HepG2 (cell line): ENCODE measurements around the gene TRMT112. TPM values are rescaled to one million over a fixed set of nuclear protein-coding genes. Genes with fewer than 3 reads are reported as not detected.

Experiments used
- ARID2 ChIP-seq: sonication (generic); formaldehyde crosslinking; IDR thresholded peaks from 2 replicates; pipeline ENCODE4 v1.8.1; 2022; ENCODE audit warnings: mild to moderate bottlenecking, missing genetic modification reagents, borderline replicate concordance
- ATF7-NPFF ChIP-seq: sonication (generic); formaldehyde crosslinking; IDR thresholded peaks from 2 replicates; pipeline ENCODE4 v1.8.1; 2023; ENCODE audit warnings: mild to moderate bottlenecking, low read depth, missing genetic modification reagents, moderate library complexity
- DPF2 ChIP-seq: sonication (generic); formaldehyde crosslinking; IDR thresholded peaks from 2 replicates; pipeline ENCODE4 v1.4.0; 2020; ENCODE audit warnings: mild to moderate bottlenecking, low read depth, missing genetic modification reagents, borderline replicate concordance
- HNF4A ChIP-seq: sonication (generic); formaldehyde crosslinking; IDR thresholded peaks from 2 replicates; pipeline ENCODE4 v1.4.0; 2020; ENCODE audit warnings: missing genetic modification reagents
- HNRNPH1 ChIP-seq: fragments of 200-400 bp; formaldehyde crosslinking; optimal IDR thresholded peaks from 2 replicates; pipeline ENCODE3; 2017; ENCODE audit warnings: mild to moderate bottlenecking, low read depth, low read length
- JDP2 ChIP-seq: sonication (generic); formaldehyde crosslinking; IDR thresholded peaks from 2 replicates; pipeline ENCODE4 v1.8.1; 2022; ENCODE audit warnings: missing genetic modification reagents, borderline replicate concordance
- KDM4B ChIP-seq: sonication (generic); formaldehyde crosslinking; IDR thresholded peaks from 2 replicates; pipeline ENCODE4 v1.4.0; 2020; ENCODE audit warnings: missing genetic modification reagents
- KLF11 ChIP-seq: IDR thresholded peaks from 2 replicates; pipeline ENCODE4 v1.6.1; 2016; ENCODE audit warnings: missing compliant biosample characterization
- NKX3-1 ChIP-seq: sonication (generic); formaldehyde crosslinking; IDR thresholded peaks from 2 replicates; pipeline ENCODE4 v1.5.0; 2020; ENCODE audit warnings: missing genetic modification reagents
- ONECUT2 ChIP-seq: sonication (generic); formaldehyde crosslinking; IDR thresholded peaks from 2 replicates; pipeline ENCODE4 v1.4.0; 2020; ENCODE audit warnings: missing genetic modification reagents
- PHB2 ChIP-seq: fragments of 450-650 bp; IDR thresholded peaks from 2 replicates; pipeline ENCODE4 v1.6.1; 2018; ENCODE audit not compliant: partially characterized antibody
- RARA ChIP-seq: IDR thresholded peaks from 2 replicates; pipeline ENCODE4 v1.6.1; 2016; ENCODE audit warnings: missing genetic modification reagents, missing compliant biosample characterization
- TCF12 ChIP-seq, 2 experiments: fragments of 450-650 bp in 1 of 2; sonication (generic) in 1 of 2; formaldehyde crosslinking in 1 of 2; IDR thresholded peaks; 2 replicates each; pipeline versions ENCODE4 v1.6.1 to v1.8.0; 2017 to 2022; ENCODE audit warnings: antibody characterized with exemption in 1 of 2, mild to moderate bottlenecking in 1 of 2, missing genetic modification reagents in 1 of 2, moderate library complexity in 1 of 2
- YEATS4 ChIP-seq: sonication (generic); formaldehyde crosslinking; IDR thresholded peaks from 2 replicates; pipeline ENCODE4 v1.4.0; 2020; ENCODE audit warnings: missing genetic modification reagents, borderline replicate concordance
- ZBTB42 ChIP-seq: sonication (generic); formaldehyde crosslinking; IDR thresholded peaks from 2 replicates; pipeline ENCODE4 v1.5.0; 2020; ENCODE audit warnings: mild to moderate bottlenecking, missing genetic modification reagents
- ZKSCAN5 ChIP-seq: sonication (generic); formaldehyde crosslinking; IDR thresholded peaks from 2 replicates; pipeline ENCODE4 v1.5.1; 2020; ENCODE audit warnings: mild to moderate bottlenecking, missing genetic modification reagents
- ZNF20 ChIP-seq: sonication (generic); formaldehyde crosslinking; IDR thresholded peaks from 2 replicates; pipeline ENCODE4 v1.4.0; 2020; ENCODE audit warnings: mild to moderate bottlenecking, moderate library complexity, missing genetic modification reagents
- ZNF510 ChIP-seq: sonication (generic); formaldehyde crosslinking; IDR thresholded peaks from 2 replicates; pipeline ENCODE4 v1.4.0; 2020; ENCODE audit warnings: low read depth, mild to moderate bottlenecking, missing genetic modification reagents
- ZNF558 ChIP-seq: sonication (generic); formaldehyde crosslinking; IDR thresholded peaks from 2 replicates; pipeline ENCODE4 v1.9.0; 2022; ENCODE audit warnings: mild to moderate bottlenecking, missing genetic modification reagents, borderline replicate concordance
- ZNF672 ChIP-seq: sonication (generic); formaldehyde crosslinking; IDR thresholded peaks from 2 replicates; pipeline ENCODE4 v1.8.1; 2022; ENCODE audit warnings: missing genetic modification reagents
- ZNF816 ChIP-seq: sonication (generic); formaldehyde crosslinking; IDR thresholded peaks from 2 replicates; pipeline ENCODE4 v1.8.0; 2022; ENCODE audit warnings: missing genetic modification reagents, mild to moderate bottlenecking, borderline replicate concordance
- polyA plus RNA-seq, 8 experiments: library from polyadenylated mRNA; depleted of rRNA in 3 of 8; stranded (reverse) in 7 of 8; unstranded in 1 of 8; fragments of >200 nt; fragmentation: Illumina TruSeq in 4 of 8; extraction: Trizol in 4 of 8; gene quantifications; 2 replicates each; pipeline versions ENCODE4 v1.2.1 to v1.2.3, GENCODE V29; 2011 to 2016; ENCODE audit warnings: low read depth in 4 of 8, missing spikeins in 1 of 8, mixed read lengths in 1 of 8; ENCODE audit not compliant: insufficient read depth in 1 of 8
- total RNA-seq, 5 experiments: library from RNA; depleted of rRNA; stranded (reverse); fragments of >200 nt; fragmentation: Illumina TruSeq; extraction: Trizol; gene quantifications; 2 replicates each; pipeline ENCODE4 v1.2.3, GENCODE V29; 2016; ENCODE audit warnings: low read depth in 1 of 5
- TF ChIP-seq, protein P1 (sequence below): sonication (generic); formaldehyde crosslinking; IDR thresholded peaks from 2 replicates; pipeline ENCODE4 v1.5.0; 2020; ENCODE audit warnings: mild to moderate bottlenecking, missing genetic modification reagents, borderline replicate concordance
- TF ChIP-seq, protein P2 (sequence below): IDR thresholded peaks from 2 replicates; pipeline ENCODE4 v1.6.1; 2016; ENCODE audit warnings: mild to moderate bottlenecking, missing biosample characterization, missing genetic modification reagents
- TF ChIP-seq, protein P3 (sequence below): sonication (generic); formaldehyde crosslinking; IDR thresholded peaks from 2 replicates; pipeline ENCODE4 v1.5.0; 2020; ENCODE audit warnings: missing genetic modification reagents

TRMT112 gene
- total and polyA plus RNA-seq, 2 of the 13 experiments (the other 11 are each of a cell fraction or from before 2014, with no cell fraction given), result 186 to 409 TPM

DNA sequence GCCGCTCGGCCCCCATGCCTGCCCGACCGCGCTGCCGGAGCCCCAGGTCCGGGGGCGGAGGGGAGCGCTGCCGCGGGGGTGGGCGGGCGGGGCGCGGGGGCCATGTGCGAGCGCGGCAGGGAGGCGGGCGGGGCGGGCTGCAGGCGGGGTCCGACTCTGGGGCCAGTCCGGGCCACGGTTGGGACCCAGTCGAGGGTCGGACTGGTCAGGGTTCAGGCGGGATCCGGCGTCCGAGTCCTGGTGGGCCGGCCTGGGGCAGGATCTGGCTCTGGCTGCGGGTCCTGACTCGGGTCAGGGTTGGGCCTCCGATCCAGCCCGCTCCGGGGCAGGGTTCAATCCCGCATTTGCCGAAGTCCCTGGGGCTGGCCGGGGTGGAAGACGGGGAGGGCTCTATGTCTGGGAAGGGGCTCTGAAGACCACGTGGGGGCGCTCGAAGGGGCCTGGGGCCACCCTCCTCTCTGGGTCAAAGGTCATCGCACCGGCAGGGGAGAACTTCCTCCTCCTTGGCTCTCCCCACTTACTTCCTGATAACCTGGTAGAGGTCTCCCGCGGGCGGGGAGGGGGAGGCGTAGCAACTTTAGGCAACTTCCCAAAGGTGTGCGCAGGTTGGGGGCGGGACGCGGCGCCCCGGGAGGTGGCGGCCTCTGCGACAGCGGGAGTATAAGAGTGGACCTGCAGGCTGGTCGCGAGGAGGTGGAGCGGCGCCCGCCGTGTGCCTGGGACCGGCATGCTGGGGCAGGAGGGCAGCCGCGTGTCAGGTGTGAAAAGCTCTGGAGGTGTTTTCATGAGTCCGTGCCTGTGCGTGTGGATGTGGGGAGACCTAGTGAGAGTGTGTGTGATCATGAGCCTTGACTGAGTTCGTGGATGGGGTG lies 11.4 kb downstream of the TRMT112 start (continued):
- TF ChIP-seq, protein P1, sequence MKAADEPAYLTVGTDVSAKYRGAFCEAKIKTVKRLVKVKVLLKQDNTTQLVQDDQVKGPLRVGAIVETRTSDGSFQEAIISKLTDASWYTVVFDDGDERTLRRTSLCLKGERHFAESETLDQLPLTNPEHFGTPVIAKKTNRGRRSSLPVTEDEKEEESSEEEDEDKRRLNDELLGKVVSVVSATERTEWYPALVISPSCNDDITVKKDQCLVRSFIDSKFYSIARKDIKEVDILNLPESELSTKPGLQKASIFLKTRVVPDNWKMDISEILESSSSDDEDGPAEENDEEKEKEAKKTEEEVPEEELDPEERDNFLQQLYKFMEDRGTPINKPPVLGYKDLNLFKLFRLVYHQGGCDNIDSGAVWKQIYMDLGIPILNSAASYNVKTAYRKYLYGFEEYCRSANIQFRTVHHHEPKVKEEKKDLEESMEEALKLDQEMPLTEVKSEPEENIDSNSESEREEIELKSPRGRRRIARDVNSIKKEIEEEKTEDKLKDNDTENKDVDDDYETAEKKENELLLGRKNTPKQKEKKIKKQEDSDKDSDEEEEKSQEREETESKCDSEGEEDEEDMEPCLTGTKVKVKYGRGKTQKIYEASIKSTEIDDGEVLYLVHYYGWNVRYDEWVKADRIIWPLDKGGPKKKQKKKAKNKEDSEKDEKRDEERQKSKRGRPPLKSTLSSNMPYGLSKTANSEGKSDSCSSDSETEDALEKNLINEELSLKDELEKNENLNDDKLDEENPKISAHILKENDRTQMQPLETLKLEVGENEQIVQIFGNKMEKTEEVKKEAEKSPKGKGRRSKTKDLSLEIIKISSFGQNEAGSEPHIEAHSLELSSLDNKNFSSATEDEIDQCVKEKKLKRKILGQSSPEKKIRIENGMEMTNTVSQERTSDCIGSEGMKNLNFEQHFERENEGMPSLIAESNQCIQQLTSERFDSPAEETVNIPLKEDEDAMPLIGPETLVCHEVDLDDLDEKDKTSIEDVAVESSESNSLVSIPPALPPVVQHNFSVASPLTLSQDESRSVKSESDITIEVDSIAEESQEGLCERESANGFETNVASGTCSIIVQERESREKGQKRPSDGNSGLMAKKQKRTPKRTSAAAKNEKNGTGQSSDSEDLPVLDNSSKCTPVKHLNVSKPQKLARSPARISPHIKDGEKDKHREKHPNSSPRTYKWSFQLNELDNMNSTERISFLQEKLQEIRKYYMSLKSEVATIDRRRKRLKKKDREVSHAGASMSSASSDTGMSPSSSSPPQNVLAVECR, result peak; percentile 88; the same call in 1 of the 2 replicates
- TF ChIP-seq ZKSCAN5 (CRISPR knock-in tag), result no peak
- TF ChIP-seq ATF7-NPFF (CRISPR knock-in tag), result peak; percentile 83
- TF ChIP-seq DPF2 (CRISPR knock-in tag), result no peak
- no peak for TF ChIP-seq KLF11 (CRISPR knock-in tag)
- TF ChIP-seq ONECUT2, result no peak
- no peak for TF ChIP-seq ARID2 (CRISPR knock-in tag)
- peak; percentile 18; the same call in 1 of the 2 replicates for TF ChIP-seq RARA (CRISPR knock-in tag)
- TF ChIP-seq HNF4A, result peak; percentile 44; the same call in 1 of the 2 replicates
- no peak for TF ChIP-seq PHB2
- TF ChIP-seq ZNF558 (CRISPR knock-in tag), result no peak
- TF ChIP-seq ZBTB42, result no peak
- TF ChIP-seq, protein P2, sequence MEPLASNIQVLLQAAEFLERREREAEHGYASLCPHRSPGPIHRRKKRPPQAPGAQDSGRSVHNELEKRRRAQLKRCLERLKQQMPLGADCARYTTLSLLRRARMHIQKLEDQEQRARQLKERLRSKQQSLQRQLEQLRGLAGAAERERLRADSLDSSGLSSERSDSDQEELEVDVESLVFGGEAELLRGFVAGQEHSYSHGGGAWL (CRISPR knock-in tag), result peak; percentile 53
- no peak for TF ChIP-seq ZNF510 (CRISPR knock-in tag)
- TF ChIP-seq ZNF20 (CRISPR knock-in tag), result no peak
- no peak for TF ChIP-seq NKX3-1 (CRISPR knock-in tag)
- no peak for TF ChIP-seq KDM4B (CRISPR knock-in tag)
- peak; percentile 45 for TF ChIP-seq YEATS4 (CRISPR knock-in tag)
- TF ChIP-seq ZNF672, result no peak
- TF ChIP-seq JDP2 (CRISPR knock-in tag), result no peak
- no peak for TF ChIP-seq ZNF816
- TF ChIP-seq, protein P3, sequence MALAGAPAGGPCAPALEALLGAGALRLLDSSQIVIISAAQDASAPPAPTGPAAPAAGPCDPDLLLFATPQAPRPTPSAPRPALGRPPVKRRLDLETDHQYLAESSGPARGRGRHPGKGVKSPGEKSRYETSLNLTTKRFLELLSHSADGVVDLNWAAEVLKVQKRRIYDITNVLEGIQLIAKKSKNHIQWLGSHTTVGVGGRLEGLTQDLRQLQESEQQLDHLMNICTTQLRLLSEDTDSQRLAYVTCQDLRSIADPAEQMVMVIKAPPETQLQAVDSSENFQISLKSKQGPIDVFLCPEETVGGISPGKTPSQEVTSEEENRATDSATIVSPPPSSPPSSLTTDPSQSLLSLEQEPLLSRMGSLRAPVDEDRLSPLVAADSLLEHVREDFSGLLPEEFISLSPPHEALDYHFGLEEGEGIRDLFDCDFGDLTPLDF (CRISPR knock-in tag), result no peak
- no peak for TF ChIP-seq TCF12 (IDR thresholded peaks at IDR 0.05)
- TF ChIP-seq TCF12 (CRISPR knock-in tag; IDR thresholded peaks at IDR 0.05), result peak; percentile 64; the same call in 1 of the 2 replicates
- no peak for TF ChIP-seq HNRNPH1
